HG03280 (cell line): ENCODE results near the gene FASTKD3.

Experiments
- ATAC-seq: cut with Tn5 transposase; IDR thresholded peaks from one replicate; pipeline ENCODE4 v1.9.1; 2021; ENCODE audit warnings: mild to moderate bottlenecking, moderate library complexity; ENCODE audit not compliant: unreplicated experiment

FASTKD3 gene

DNA sequence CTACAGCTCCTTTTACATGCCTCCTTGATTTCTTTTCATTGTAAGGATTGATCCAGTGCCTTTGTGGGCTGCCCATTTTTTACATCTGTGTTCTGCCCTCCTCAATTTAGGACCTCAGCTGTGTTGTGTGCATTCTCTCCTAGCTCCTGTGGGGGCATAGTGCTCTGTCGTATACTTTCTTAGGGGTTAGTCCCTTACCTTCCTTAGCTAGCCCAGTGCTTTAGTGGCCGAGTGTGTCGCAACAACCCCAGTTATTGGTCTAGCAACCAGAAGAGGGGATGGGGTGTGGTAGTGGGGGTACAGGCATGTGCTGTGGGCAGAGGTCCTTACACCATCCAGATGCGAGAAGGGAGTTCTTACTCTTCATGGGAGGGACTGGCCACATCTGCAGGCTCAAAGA is 12.3 kb upstream of the FASTKD3 start:
- ATAC-seq, result no peak

DNA sequence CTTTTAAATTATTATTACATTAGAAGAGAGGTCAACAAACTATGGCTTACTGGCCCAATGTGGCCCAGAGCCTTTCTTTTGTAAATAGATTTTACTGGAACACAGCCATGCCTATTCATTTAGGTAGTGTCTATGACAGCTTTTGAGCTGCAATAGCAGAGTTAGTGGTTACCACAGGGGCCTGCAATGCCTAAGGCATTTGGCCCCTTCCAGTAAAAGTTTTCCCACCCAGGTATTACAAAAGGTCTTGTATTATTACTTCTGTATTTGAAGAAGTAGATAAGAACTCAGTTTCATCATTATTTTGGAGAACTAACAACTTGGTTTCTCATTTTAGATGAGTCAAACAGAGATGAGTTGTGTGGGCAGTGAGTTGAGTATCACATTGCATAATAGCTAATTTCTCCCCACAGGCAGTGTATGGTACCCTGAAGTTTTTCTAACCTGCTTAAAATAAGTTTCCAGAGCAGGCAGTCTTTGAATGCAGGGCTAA is 9.6 kb upstream of the FASTKD3 start:
- ATAC-seq, result peak; percentile 96

DNA sequence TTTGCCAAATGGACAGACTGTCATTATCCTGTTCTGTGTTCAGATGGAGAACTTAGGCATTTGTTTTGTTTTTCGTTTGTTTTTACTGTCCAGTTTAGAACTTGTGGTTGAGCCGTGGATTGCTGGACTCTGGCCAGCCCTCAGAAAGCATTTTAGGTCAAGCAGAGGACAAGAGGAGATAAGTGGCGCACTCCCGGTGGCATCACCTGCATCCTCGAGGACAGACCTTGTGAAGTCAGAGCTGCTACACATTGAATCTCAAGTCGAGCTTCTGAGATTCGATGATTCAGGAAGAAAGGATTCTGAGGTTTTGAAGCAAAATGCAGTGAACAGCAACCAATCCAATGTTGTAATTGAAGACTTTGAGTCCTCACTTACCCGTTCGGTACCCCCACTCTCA is 9.0 kb upstream of the FASTKD3 start:
- ATAC-seq, result no peak

DNA sequence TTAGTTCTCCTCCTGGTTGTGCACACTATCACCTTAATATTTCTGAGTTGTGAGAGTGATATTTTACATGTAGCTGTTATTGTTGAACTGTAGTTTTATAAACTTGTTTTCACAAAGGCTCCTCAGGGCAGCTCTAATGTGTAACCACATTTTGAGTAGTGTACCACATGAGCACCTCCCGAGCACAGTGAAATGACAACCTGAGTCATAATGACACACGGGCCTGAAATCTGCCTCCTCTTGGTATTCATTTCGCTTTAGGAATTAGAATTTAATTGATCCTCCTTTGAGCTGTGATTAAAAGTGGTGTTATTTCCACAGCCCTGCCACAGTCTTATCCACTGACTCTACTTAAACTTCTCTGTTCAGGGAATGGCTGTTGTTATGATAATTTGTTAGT is 8.0 kb upstream of the FASTKD3 start:
- ATAC-seq, result peak; percentile 37

DNA sequence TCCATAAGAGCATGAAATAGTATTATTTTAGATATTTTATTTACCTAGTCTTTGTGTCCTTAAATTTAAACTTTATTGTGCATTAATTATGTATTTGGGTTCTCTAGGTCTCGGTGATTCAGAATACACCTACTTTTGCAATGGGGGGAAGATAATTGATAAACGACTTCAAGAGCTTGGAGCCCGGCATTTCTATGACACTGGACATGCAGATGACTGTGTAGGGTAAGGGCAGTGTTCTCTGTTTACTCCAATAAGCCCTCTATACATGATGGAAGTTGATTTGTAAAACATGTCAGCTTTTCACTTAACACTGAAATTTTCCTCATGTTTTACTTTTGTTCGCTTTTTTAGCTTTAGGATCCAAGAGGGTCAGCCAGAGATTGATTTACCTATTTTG is 6.3 kb upstream of the FASTKD3 start:
- no peak for ATAC-seq

DNA sequence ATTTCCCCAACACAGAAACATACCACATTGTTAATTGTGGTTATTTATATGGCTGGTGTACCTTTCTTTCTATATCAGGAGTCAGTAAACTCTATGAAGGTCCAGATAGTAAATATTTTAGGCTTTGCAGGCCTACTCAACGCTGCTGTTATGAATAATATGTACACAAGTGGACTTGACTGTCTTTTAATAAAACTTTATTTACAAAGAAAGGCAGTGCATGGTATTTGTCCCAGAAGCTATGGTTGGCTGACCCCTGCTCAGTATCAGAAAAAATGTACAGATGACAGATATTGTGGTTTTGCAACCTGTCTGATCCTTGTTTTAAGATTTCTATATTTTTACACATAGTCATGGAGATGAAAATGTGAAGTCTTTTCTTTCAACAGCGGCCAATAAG is 5.8 kb upstream of the FASTKD3 start:
- no peak for ATAC-seq

DNA sequence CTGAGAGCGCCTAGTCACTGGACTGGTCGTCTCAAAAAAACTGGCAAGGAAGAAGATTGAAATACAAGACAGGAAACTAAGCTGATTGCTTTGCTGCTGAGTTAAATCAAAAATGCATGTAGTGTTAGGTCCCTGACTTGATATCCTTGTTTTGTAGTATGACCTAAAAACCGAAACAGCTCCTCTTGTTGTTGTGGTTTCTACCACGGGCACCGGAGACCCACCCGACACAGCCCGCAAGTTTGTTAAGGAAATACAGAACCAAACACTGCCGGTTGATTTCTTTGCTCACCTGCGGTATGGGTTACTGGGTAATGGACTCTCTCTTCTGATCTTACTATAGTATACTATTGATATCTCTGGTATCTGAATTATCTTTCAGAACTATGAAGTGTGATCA is 4.4 kb upstream of the FASTKD3 start:
- ATAC-seq, result no peak

DNA sequence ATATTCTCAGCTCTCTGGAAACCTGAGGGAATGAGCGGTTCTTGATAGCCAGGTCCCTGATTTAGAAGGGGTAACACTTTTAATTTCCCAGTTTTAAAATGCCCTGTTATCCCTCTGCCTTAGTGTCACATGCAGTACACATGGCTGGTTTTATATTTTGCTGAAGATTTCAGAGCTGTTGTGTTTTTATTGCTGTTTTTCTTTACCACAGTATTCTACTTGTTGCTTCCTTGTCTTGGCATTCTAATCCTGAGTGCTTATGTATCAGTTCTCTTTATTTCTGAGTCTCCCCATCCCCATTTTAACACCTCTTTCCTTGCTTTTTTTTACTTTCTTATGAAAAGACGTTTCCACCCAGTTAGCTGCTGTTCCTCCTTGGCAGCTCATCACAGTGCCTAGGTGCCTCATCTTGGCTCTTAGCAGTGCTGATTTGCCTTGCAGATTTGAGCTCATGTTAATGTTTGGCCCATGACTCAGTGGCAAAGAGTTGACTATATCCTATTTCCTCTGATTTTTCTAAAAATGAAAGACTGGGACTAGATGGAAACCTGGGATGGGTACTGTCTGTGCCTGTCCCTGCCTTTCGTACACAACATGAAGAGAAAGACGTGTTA is 3.8 kb upstream of the FASTKD3 start:
- ATAC-seq, result no peak

DNA sequence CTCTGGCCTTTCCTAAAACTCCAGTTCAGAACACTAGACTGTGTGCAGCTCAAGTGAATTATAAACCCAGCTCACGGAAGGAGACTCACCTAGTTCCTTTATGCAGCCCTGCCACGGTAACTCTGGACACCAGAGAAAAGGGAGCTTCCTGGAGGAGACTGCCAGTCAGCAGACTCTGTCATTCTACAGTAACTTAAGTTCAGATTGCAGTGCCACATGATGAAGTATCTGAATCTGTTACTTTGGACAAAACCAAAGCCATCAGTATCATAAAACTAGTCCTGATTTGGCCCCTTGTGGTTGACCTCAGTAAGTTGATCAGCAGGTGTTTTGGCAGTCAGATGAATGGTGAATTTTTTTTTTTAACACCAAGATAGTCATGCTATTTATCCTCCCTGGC is 2.8 kb upstream of the FASTKD3 start:
- no peak for ATAC-seq

DNA sequence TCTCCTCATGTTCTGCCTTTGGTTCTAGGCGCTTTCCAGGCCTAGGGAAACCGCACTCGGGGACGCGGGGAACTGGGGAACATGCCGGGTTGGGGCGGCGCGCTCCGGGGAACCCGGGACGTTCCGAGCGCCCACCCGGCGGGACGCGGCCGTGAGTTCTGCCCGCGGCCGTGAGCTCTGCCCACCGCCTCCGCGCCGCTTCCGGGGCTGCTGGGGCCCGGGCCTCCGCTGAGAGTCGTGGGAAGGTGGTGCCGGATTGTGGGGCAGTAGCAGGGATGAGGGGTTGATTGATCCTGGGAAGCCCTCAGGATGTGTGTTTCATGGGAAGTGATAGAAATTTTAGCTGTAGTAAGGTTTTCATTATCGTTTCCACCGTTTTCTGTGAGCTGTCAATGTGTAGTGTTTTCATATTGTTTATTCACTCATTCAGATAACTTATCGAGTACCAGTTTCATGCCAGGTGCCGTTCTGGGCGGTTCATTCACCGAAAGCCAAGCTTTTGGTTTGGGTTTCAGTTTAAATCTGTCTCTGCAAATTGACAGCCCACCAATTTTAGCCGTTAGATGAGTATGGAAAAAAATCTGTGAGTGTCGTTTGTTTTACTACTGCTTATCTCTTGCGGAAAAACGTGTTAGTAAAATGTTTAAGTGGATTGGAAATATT is 774 bp upstream of the FASTKD3 start:
- peak; percentile 31 for ATAC-seq

DNA sequence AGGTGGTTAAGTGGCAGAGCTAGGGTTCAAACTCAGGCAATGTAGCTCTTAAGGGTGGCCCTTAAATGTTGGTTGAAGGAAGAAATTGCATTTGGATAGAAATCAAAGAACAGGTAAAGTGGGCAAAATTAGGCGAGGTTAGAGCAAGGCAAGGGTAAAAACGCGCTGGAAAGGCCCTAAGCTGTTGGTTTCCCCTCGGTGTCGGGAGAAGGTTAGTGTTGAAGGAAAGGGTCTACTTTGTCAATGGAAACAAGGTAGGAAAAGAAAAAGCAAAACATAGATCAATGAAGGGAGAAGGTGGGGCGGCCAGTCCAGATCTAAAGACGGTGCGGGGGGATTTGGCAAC is 431 bp downstream of the FASTKD3 start:
- ATAC-seq, result no peak

DNA sequence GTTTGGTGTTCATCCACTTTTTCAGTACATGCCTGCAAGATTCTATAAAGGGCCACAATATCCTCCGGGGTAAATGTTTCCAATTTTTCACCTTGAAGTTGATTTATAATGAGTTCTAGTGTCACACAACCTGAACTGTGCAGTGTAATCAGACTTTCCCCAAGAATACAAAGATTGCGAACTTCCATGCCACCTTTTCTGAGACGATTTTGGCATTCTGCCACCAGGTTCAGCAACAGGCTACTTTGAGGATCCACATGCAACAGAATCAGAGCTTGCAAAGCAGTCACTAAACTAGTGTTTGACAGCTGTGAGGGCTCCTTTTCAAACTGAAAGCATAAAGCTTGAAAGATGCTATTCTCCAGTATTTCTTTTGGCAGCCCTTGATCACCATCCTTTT is 1.6 kb downstream of the FASTKD3 start:
- no peak for ATAC-seq

DNA sequence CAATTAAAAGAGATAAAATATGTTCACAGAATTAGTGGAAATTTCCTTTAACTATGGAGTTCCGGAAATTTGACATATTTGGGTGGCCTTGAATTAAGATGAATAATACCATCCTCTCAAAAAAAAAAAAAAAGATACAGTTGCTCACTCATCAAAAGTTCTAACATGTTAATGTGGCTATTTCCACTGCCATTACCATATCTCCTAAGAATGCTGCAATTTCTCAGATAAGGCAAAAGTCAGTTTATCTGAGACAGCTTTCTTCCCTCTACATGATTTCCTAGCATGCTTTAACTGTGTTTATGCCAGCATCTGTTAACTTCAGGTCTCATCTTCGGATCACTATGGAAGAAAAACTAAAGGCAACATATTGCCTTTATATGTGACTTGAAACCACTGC is 2.6 kb downstream of the FASTKD3 start:
- no peak for ATAC-seq

DNA sequence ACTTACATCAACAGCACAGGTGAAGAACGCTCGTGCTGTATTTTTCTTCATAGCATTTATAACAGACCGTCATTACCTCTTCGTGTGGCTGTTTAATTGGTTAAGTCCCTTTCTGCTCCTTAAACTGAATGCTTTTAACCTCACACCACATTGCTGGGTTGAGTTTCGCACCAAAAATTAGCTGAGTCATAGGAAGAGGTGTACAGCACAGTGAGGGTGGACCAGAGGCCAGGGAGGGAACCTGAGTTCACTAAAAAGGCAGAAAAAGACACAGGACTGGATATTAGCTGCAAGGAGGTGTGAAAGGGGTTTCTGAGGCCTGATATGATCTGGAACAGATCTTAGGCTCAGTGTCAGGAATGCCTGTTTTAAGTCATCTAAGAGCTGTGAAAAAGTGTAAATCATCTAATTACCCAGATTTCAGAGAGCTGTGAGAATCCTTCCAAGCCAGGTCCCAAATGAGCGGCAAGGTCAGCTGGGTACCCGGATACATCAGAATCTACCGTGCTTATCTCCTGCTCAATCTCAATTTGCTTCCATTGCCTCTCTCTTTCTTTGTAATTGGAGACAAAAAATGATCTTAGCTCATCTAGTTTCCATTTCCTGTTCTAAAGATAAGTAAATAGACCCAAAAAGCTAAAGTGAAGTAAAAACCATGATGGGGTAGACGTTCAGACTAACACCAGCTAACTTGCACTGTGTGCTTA is 10.8 kb downstream of the FASTKD3 start:
- ATAC-seq, result no peak

DNA sequence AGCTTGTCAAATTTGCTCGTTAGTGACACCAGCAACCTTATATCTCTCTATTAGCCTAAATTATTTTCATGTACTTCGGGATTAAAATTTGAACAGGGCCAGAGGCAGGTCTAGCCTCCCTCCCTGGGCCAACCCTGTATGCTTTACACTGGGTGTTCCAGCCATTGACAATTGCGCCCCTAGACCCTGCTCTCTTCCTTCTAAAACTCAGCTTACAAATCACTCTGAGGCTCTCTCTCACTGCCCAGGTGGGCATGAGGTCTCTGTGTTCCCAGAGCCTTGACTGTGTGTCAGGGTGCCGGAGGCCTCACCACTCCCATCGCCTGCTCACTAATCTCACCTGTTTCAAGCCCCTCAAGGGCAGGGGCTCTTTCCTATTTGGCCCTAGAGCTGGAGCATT is 11.5 kb downstream of the FASTKD3 start:
- no peak for ATAC-seq

DNA sequence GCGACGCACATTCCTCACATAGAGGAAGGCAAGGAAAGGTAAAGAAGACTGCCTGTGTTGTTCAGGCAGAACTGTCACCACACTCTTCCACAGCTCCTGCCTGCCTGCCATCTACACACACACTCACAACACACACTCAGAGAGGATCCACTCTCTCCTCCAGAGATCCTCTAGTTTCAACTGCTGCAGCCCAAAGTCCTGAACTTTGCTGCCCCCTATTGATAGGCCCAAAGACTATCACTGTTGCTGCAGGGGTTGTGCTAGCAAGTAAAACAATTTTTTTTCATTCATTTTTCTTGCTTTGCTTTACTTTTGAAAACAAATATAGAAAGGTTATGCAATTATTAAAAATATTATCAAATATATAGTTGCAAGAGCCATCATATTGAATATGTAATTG is 12.0 kb downstream of the FASTKD3 start:
- ATAC-seq, result no peak

DNA sequence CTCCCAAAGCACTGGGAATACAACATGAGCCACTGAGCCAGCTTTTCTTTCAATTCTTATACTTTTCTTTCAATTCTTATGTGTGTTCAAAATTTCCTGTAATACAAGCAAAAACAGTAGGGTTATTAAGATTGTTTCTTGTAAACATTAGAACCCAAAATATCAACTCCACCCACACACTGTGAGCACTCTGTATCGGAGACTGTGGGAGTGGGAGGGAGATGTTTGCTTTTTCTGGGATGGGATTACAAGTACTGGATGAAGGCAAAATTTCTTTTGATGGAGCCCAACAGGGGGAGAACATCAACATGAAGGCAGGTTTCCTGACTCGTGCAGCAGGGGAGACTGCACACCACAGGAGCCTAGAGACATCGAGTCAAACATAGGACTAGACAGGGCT is 13.2 kb downstream of the FASTKD3 start:
- ATAC-seq, result no peak

DNA sequence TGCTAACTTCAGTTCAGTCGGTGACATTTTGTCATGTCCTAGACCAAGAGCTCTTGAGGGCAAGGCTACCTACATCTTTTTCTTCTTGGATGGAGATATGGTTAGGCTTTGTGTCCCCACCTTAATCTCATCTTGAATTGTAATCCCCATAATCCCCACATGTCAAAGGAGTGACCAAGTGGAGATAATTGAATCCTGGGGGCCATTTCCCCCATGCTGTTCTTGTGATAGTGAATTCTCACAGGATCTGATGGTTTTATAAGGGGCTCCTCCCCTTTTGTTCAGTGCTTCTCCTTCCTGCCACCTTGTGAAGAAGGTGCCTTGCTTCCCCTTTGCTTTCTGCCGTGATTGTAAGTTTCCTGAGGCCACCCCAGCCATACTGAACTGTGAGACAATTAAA is 15.8 kb downstream of the FASTKD3 start:
- no peak for ATAC-seq

DNA sequence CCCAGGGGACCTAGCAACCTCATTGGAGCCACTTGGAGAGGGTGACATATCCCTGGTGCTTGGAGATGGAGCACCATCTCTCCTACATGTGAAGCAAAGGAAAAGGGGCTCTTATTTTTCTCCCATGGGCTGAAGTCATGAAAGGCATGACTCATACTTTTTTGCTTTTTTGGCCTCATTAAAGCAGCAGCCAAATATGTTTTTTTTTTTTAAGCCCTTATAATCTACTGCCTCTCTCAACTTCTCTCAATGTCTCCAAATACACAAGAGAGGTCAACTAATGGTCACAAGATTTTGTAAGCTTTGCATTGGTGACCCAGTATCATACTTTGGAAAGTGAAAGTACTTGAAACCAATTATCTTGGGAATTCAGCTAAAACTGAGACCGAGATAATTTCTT is 16.3 kb downstream of the FASTKD3 start:
- no peak for ATAC-seq

DNA sequence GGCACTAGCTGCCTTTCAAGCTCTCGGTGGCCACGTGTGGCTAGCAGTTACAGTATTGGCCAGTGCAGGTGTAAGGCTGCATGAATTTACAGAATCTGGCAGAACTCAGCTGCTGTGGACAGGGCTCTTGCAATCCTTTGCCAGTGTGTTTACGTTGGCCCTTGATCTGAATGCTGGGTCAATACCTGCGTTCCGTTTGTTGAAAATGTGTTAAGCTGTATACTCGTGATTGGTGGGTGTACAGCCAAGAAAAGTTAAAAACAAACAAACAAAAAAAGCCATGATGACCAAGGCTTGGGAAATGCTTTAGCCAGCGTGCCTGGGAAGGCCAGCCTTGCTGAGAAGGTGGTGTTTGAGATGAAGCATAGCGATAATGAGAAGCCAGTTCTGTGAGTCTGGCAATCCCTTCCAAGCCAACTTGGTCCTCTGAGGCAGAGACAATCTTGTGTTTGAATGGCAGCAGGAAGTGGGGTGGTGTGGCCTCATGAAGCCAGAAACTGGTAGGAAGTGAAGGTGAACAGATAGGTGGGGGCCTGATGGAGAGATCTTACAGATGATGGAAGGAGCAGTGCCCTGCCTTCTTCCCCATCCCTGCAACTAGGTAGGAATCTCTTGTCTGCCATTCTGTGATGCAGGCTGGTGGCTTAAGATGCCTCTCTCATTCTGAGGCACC is 17.1 kb downstream of the FASTKD3 start:
- ATAC-seq, result no peak

DNA sequence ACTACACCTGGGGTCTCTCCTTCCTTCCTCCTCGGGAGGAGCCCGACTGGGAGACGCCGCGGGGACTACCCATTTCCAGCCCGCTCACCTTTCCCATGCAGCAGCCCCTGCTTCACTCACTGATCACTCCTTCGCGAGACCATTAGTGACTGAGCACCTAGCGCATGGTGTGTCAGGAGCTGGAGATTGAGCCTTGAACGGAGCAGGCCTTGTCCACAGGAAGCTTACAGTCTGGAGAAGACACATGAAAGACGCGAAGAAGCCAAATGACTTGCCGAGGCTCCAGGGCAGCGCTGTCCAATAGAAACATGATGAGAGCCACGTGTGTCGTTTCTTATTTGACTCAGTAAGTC is 17.6 kb downstream of the FASTKD3 start:
- no peak for ATAC-seq
